Kidney (tissue), 14 donors: ENCODE results near the gene PPM1H. TPM values are rescaled to one million over a fixed set of nuclear protein-coding genes. Genes with fewer than 3 reads are reported as not detected.

ENCODE experiments used
- DNase-seq, 5 donors: peaks; one replicate each; pipeline ENCODE4 v3.0.0-alpha.2; 2013 to 2020
- FAIRE-seq: peaks from 2 replicates; lab custom pipeline; 2012; peaks lifted over from hg19 to GRCh38; lab: Jason Lieb, UNC
- H3K27ac ChIP-seq, 2 donors: one replicate each; pipeline ENCODE4 v1.7.0; 2013; ENCODE audit warnings: low read depth in 2 of 2, low read length in 2 of 2, inconsistent platforms in 1 of 2
- H3K27me3 ChIP-seq: one replicate; pipeline ENCODE4 v1.7.1; 2013; ENCODE audit warnings: low read length, inconsistent platforms; ENCODE audit not compliant: control insufficient read depth, insufficient read depth
- H3K36me3 ChIP-seq, 3 donors: one replicate each; pipeline versions ENCODE4 v1.7.0 to v1.7.1; 2013; ENCODE audit warnings: low read length in 3 of 3, control low read depth in 1 of 3, inconsistent platforms in 1 of 3; ENCODE audit not compliant: insufficient read depth in 3 of 3, control insufficient read depth in 2 of 3
- H3K4me1 ChIP-seq, 3 donors: one replicate each; pipeline versions ENCODE4 v1.7.0 to v1.7.1; 2013; ENCODE audit warnings: low read length in 3 of 3, inconsistent platforms in 1 of 3, low read depth in 1 of 3; ENCODE audit not compliant: control insufficient read depth in 2 of 3, insufficient read depth in 2 of 3
- H3K4me3 ChIP-seq, 3 donors: one replicate each; pipeline versions ENCODE4 v1.7.0 to v1.8.1; 2013; ENCODE audit warnings: low read length in 3 of 3, control low read depth in 1 of 3, inconsistent platforms in 1 of 3
- H3K9ac ChIP-seq, 3 donors: one replicate each; pipeline versions ENCODE4 v1.7.0 to v1.7.1; 2013; ENCODE audit warnings: low read length in 3 of 3, control low read depth in 1 of 3, inconsistent platforms in 1 of 3
- H3K9me3 ChIP-seq, 3 donors: one replicate each; pipeline versions ENCODE4 v1.7.0 to v1.7.1; 2013; ENCODE audit warnings: low read length in 3 of 3, control low read depth in 1 of 3, inconsistent platforms in 1 of 3; ENCODE audit not compliant: control insufficient read depth in 2 of 3, insufficient read depth in 1 of 3
- CTCF ChIP-seq: IDR thresholded peaks from 3 replicates; pipeline ENCODE4 v1.5.1; 2012; ENCODE audit warnings: mild to moderate bottlenecking, moderate library complexity, borderline replicate concordance; ENCODE audit not compliant: insufficient read depth; ENCODE audit errors: extremely low read depth
- intact Hi-C: fragments of 100-400 bp; cut with DNase I; formaldehyde crosslinking; loops from one replicate; pipeline ENCODE4 v1.11.1; 2022
- polyA plus RNA-seq: library from polyadenylated mRNA; stranded (reverse); fragments of 350-450 nt; fragmentation: Illumina TruSeq; extraction: RNeasy Lipid Tissue Mini Kit (QIAGEN cat#74804); gene quantifications from one replicate; pipeline ENCODE4 v1.2.3, GENCODE V29; 2014; ENCODE audit warnings: low read depth, low replicate concordance; ENCODE audit not compliant: insufficient read depth
- total RNA-seq: library from RNA; stranded (reverse); fragmentation: NEBNext Ultra II Directional; extraction: Animal tissue kit (Norgen Biotek cat#: 25700); gene quantifications from one replicate; pipeline ENCODE4 v1.2.1, GENCODE V29; 2021
- donor health status: control.
- donor health status: control.
- donor health status: control.
- donor health status: control.
- donor health status: control.
- donor health status: DM: yes; HTN: yes; CAD: no.
- donor health status: Normal renal cell carcinoma (clear cell type).

PPM1H gene
- total and polyA plus RNA-seq, 2 donors from 2014 or later: 8.7 to 25.0 TPM

DNA sequence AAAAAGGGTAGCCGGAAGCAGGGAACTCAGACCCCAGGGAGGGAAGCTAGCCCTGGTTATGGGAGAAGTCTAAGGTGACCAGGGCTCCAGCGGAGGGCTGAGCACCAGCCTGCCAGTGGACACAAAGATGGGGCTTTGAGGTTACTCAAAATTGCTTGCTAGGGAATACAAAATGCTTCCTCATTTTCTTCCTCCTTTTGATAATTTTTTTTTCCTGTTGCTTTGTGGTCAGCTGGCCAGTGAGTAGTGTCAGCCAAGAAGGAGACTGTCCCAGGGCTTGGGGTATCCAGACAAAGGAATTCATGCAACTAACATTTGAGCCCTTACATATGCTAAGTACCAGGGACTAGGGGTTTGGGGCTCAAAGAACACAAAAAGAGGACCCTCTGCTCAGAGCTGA is 206.2 kb downstream of the PPM1H start:
- H3K27me3 ChIP-seq: no peaks in the 10 kb centered on the region
- H3K36me3 ChIP-seq: no peaks in the 10 kb centered on the region
- no peak overlapping the region for H3K4me3 ChIP-seq
- no peak overlapping the region for H3K9ac ChIP-seq
- H3K9me3 ChIP-seq: no peaks in the 10 kb centered on the region
- no peak for TF ChIP-seq CTCF
- peaks cover 0 to 9% (median 4%) of the 10 kb centered on the region in 3 donors for H3K4me1 ChIP-seq
- no peak for FAIRE-seq
- intact Hi-C loops: no loop called here
- H3K27ac ChIP-seq: no peak overlapping the region
- no peak for DNase-seq

DNA sequence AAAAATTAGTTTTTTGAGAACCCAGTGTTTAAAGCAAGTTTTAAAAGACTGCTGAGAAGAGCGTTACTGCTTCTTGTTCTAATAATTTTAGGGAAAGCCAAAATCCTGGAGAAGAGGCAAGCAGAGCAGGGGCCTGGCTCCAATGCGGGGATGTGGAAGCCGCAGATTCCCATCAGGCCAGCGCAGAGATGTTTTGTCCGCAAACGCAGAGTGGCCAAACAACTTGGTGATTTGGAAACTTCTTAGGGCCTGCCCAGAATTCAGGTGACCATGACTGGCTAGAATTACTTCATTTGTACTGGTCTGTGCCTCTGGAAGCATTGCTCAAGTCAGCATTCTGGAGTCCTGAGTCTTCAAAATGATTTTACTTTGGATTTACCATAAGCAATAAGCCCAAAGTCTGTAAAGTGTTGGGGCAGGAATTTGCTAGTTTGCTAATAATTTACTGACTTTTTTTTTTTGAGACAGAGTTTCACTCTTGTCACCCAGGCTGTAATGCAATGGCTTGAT is 208.4 kb downstream of the PPM1H start:
- peak overlapping the region; percentile 45 to 84 for H3K27ac ChIP-seq
- FAIRE-seq (no peak), DNase-seq (no peak)
- H3K9me3 ChIP-seq: no peaks in the 10 kb centered on the region
- H3K9ac ChIP-seq: no peak overlapping the region
- H3K27me3 ChIP-seq: no peaks in the 10 kb centered on the region
- intact Hi-C loops: no loop called here
- no peaks in the 10 kb centered on the region for H3K36me3 ChIP-seq
- TF ChIP-seq CTCF: no peak
- H3K4me3 ChIP-seq: no peak overlapping the region
- H3K4me1 ChIP-seq: peaks cover under 1 to 9% (median 4%) of the 10 kb centered on the region in 3 donors

DNA sequence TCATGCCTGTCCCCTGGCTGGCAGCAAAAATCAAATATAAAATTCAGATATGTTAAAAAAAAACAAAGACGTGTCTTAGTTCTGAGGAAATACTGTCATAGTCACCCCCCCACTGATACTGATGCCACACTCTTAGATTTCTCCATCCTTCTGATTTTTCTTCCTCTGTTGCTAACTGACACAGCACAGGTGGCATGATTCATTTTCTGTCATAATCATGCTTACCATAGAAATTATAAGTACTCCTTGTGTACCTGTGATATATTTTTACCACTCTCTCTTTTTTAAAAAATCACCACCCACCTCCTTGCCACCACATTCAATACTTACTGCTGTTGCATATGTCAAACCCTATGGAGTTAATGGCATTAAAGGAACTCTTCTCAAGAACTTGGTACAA is 209.2 kb downstream of the PPM1H start:
- FAIRE-seq: no peak
- peaks cover 3 to 9% (median 9%) of the 10 kb centered on the region in 3 donors for H3K4me1 ChIP-seq
- intact Hi-C loops: no loop called here

More for the DNA sequence above, 209.2 kb downstream of the PPM1H start:
- peak overlapping the region; percentile 53 to 84 for H3K27ac ChIP-seq
- no peak for TF ChIP-seq CTCF
- H3K27me3 ChIP-seq: no peaks in the 10 kb centered on the region
- H3K4me3 ChIP-seq: no peak overlapping the region
- no peak overlapping the region for H3K9ac ChIP-seq
- DNase-seq: no peak
- no peaks in the 10 kb centered on the region for H3K36me3 ChIP-seq
- H3K9me3 ChIP-seq: no peaks in the 10 kb centered on the region
